ENCODE measurements around the gene HSPA8.

DNA sequence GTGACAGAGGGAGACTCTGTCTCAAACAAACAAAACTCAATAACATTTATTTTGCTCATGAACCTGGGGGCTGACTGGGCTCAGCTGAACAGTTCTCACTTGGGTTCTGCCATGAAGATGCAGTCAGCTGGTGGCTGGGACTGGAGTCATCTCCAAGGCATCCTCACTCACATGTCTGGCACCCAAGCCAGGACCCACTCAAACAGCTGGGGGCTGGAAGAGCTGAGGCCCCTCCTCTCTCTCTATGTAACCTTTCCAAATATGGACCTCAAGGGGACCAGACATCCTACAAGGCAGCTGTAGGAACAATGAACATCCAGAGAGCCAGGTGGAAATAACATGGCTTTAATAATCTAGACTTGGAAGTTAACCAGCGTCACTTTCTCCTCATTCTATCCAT, 16.8 kb downstream of the HSPA8 start:
- no peak for TF ChIP-seq CTCF (conservative IDR thresholded peaks at IDR 0.05; ENCODE audit: low read depth in 2 of 2)
- no peak for TF ChIP-seq EZH2 (IDR thresholded peaks at IDR 0.05; ENCODE audit: low read depth, unreplicated experiment)
- TF ChIP-seq ZNF114 (CRISPR knock-in tag; IDR thresholded peaks at IDR 0.05), result no peak
